ENCODE measurements around the gene TJAP1.
A peak's percentile ranks its signal among the peaks of the same experiment; 100 is the strongest.

Gene TJAP1

GRCh38 chr6:43435682-43436437 lies 41.5 kb upstream of the TJAP1 start (continued):
- TF ChIP-seq ZBTB6 (tag by site-specific recombination; IDR thresholded peaks at IDR 0.05) (no peak), ZNF391 (tag by site-specific recombination; IDR thresholded peaks at IDR 0.05; ENCODE audit: borderline replicate concordance, low read depth) (no peak), SP7 (tag by site-specific recombination; IDR thresholded peaks at IDR 0.05) (no peak), ZNF302 (tag by site-specific recombination; IDR thresholded peaks at IDR 0.05; ENCODE audit: low read depth) (no peak)

- no peaks in the 10 kb centered on the region for H3K9me3 ChIP-seq (ENCODE audit: control insufficient read depth, insufficient read depth, low read depth, low read length)
- no peak overlapping the region for H3K4me3 ChIP-seq (ENCODE audit: low read depth, low read length)
- ChIA-PET CTCF (interaction anchor here (0.6 to 3.0 kb wide), 5 partner anchors 10 to 181 kb away, joined by 3 to 16 read pairs (median 3); no protein-coding TSS in a partner anchor), POLR2A (interaction anchor here (0.5 to 3.1 kb wide), 14 partner anchors 7 to 257 kb away, joined by 3 to 22 read pairs (median 4); partner anchors contain the start of genes ABCC10, TJAP1 and ZNF318)
- no peak overlapping the region for H3K27ac ChIP-seq (ENCODE audit: extremely low read depth, low read depth, low read length)
- peaks cover 14 to 55% of the 10 kb centered on the region in 2 experiments; a peak in 2 of 3 replicates for H3K36me3 ChIP-seq (ENCODE audit: control insufficient read depth in 2 of 2, insufficient read depth in 1 of 2, low read length in 2 of 2)
- H3K4me1 ChIP-seq (ENCODE audit: control insufficient read depth, insufficient read depth, low read length): peaks cover 6% of the 10 kb centered on the region
- TF ChIP-seq PRDM1 (tag by site-specific recombination; IDR thresholded peaks at IDR 0.05) (peak; percentile 84), ZNF354C (tag by site-specific recombination; IDR thresholded peaks at IDR 0.05; ENCODE audit: borderline replicate concordance, low read depth) (no peak), ZNF488 (tag by site-specific recombination; IDR thresholded peaks at IDR 0.05) (no peak), ZNF660 (tag by site-specific recombination; IDR thresholded peaks at IDR 0.05) (peak; percentile 79; the same call in 1 of the 2 replicates), ZSCAN18 (tag by site-specific recombination; IDR thresholded peaks at IDR 0.05) (no peak), ZNF501 (tag by site-specific recombination; IDR thresholded peaks at IDR 0.05) (no peak), TRIM28 (IDR thresholded peaks at IDR 0.05; ENCODE audit: borderline replicate concordance, low read length) (no peak), ZNF114 (tag by site-specific recombination; IDR thresholded peaks at IDR 0.05) (no peak), ZSCAN30 (tag by site-specific recombination; IDR thresholded peaks at IDR 0.05) (no peak), MEIS1 (CRISPR knock-in tag; IDR thresholded peaks at IDR 0.05; ENCODE audit: borderline replicate concordance) (no peak), ZNF585B (tag by site-specific recombination; IDR thresholded peaks at IDR 0.05) (no peak), ZNF394 (tag by site-specific recombination; IDR thresholded peaks at IDR 0.05; ENCODE audit: borderline replicate concordance) (no peak), WT1 (tag by site-specific recombination; IDR thresholded peaks at IDR 0.05) (no peak)
- TF ChIP-seq, protein P1, sequence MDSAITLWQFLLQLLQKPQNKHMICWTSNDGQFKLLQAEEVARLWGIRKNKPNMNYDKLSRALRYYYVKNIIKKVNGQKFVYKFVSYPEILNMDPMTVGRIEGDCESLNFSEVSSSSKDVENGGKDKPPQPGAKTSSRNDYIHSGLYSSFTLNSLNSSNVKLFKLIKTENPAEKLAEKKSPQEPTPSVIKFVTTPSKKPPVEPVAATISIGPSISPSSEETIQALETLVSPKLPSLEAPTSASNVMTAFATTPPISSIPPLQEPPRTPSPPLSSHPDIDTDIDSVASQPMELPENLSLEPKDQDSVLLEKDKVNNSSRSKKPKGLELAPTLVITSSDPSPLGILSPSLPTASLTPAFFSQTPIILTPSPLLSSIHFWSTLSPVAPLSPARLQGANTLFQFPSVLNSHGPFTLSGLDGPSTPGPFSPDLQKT (IDR thresholded peaks at IDR 0.05; ENCODE audit: borderline replicate concordance, low read depth, low read length): no peak
- TF ChIP-seq, protein P2, sequence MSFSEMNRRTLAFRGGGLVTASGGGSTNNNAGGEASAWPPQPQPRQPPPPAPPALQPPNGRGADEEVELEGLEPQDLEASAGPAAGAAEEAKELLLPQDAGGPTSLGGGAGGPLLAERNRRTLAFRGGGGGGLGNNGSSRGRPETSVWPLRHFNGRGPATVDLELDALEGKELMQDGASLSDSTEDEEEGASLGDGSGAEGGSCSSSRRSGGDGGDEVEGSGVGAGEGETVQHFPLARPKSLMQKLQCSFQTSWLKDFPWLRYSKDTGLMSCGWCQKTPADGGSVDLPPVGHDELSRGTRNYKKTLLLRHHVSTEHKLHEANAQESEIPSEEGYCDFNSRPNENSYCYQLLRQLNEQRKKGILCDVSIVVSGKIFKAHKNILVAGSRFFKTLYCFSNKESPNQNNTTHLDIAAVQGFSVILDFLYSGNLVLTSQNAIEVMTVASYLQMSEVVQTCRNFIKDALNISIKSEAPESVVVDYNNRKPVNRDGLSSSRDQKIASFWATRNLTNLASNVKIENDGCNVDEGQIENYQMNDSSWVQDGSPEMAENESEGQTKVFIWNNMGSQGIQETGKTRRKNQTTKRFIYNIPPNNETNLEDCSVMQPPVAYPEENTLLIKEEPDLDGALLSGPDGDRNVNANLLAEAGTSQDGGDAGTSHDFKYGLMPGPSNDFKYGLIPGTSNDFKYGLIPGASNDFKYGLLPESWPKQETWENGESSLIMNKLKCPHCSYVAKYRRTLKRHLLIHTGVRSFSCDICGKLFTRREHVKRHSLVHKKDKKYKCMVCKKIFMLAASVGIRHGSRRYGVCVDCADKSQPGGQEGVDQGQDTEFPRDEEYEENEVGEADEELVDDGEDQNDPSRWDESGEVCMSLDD (tag by site-specific recombination; IDR thresholded peaks at IDR 0.05): no peak
- TF ChIP-seq, protein P3, sequence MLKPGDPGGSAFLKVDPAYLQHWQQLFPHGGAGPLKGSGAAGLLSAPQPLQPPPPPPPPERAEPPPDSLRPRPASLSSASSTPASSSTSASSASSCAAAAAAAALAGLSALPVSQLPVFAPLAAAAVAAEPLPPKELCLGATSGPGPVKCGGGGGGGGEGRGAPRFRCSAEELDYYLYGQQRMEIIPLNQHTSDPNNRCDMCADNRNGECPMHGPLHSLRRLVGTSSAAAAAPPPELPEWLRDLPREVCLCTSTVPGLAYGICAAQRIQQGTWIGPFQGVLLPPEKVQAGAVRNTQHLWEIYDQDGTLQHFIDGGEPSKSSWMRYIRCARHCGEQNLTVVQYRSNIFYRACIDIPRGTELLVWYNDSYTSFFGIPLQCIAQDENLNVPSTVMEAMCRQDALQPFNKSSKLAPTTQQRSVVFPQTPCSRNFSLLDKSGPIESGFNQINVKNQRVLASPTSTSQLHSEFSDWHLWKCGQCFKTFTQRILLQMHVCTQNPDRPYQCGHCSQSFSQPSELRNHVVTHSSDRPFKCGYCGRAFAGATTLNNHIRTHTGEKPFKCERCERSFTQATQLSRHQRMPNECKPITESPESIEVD (tag by site-specific recombination; IDR thresholded peaks at IDR 0.05): no peak
- TF ChIP-seq, protein P4, sequence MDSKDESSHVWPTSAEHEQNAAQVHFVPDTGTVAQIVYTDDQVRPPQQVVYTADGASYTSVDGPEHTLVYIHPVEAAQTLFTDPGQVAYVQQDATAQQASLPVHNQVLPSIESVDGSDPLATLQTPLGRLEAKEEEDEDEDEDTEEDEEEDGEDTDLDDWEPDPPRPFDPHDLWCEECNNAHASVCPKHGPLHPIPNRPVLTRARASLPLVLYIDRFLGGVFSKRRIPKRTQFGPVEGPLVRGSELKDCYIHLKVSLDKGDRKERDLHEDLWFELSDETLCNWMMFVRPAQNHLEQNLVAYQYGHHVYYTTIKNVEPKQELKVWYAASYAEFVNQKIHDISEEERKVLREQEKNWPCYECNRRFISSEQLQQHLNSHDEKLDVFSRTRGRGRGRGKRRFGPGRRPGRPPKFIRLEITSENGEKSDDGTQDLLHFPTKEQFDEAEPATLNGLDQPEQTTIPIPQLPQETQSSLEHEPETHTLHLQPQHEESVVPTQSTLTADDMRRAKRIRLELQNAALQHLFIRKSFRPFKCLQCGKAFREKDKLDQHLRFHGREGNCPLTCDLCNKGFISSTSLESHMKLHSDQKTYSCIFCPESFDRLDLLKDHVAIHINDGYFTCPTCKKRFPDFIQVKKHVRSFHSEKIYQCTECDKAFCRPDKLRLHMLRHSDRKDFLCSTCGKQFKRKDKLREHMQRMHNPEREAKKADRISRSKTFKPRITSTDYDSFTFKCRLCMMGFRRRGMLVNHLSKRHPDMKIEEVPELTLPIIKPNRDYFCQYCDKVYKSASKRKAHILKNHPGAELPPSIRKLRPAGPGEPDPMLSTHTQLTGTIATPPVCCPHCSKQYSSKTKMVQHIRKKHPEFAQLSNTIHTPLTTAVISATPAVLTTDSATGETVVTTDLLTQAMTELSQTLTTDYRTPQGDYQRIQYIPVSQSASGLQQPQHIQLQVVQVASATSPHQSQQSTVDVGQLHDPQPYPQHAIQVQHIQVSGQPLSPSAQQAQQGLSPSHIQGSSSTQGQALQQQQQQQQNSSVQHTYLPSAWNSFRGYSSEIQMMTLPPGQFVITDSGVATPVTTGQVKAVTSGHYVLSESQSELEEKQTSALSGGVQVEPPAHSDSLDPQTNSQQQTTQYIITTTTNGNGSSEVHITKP (tag by site-specific recombination; IDR thresholded peaks at IDR 0.05): peak; percentile 72
These were observed 40.6 kb upstream of the TJAP1 start for GRCh38 chr6:43436577-43437282.
